ENCODE measurements around the gene SPG7.

Gene SPG7

DNA sequence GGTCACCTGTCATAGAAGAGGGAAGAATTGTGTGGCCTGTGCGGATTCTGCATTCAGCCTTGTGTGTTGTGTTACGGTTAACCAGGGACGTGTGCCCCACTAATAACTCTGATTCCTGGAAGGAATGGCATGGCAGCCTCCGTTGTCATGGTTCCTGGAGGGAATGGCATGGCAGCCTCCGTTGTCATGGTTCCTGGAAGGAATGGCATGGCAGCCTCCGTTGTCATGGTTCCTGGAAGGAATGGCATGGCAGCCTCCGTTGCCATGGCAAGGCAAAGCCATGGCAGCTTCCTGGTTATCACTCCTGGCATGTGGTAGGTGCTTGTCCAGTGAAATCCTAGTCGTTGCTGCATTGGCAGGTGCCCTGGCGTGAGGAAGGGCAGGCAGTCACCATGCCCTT is 8.9 kb downstream of the SPG7 start:
- no peak for DNase-seq

DNA sequence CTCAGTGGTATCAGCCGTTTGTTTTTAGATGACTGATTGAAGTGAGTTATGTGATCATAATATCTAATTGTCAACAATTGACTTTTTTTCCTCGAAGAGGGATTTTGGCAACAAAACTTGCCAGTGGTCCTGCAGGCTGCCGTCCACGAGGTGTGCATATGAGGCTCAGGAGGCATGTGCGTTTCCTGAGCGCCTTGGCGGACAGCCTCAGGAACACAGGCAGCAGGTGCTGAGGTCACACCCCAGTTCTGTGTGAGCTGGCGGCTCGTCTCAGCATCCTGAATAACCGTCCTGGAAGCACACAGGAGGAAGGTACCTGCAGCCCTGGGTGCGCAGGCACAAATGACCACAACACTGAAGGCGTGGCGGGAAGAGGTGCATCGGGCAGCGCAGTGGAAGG is 11.7 kb downstream of the SPG7 start:
- no peak for DNase-seq

GRCh38 chr16:89522287-89522686 is 14.1 kb downstream of the SPG7 start:
- DNase-seq = no peak

- DNase-seq = no peak
Measured at GRCh38 chr16:89523680-89524344, 15.6 kb downstream of the SPG7 start.

DNA sequence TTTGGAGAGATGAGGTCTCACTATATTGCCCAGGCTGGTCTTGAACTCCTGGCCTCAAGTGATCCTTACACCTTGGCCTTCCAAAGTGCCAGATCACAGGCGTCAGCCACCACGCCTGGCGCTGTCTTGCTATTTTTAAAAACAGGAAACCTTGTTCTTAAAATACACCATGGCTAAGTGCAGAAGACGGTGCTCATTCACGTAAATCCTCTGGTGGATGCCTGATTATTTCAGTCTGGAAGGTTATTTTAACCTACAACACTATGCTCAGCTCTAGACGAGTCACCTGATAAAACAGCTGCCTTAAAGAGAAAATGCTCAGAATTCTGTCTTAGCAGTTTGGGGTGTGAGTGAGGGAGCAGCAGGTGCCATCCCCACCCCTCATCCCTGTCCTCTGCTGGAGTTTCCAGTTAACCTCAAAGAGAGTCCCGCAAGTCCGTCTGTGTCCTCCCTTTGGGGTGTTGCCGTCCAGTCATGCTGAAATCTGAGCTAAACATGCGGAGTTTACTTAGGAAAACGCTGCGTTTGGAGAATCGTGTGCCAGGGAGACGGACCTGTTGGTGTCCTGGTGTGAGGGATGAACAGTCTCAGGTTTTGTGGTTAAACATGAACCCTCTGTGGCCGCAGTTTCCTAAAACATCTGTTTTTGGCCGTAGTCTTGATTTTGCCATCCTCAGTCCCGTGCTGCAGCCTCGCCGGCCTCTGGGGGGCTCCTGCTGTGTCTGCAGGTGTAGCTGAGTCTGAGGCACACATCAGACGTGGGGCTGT is 17.1 kb downstream of the SPG7 start:
- no peak for DNase-seq

DNA sequence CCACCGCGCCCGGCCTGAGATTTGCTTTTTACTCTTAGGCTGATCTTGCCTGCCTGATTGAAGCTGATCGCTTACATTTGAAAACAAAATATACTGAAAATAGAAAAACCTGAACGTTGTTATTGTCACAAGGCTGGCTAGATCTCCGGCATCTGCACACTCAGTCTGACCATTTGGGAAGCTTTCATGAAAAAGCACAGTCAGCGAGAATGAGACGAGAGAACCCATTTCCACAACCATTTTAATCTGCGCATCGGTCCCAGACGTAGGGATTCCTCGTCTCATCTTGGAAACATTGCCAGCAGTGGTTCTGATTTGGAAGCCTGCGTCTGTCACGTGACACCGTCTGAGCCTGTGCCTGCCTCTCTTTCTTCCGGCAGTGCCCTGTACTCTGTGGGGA is 20.9 kb downstream of the SPG7 start:
- no peak for DNase-seq

- DNase-seq = no peak
Measured at GRCh38 chr16:89530401-89531381, 22.5 kb downstream of the SPG7 start.

DNA sequence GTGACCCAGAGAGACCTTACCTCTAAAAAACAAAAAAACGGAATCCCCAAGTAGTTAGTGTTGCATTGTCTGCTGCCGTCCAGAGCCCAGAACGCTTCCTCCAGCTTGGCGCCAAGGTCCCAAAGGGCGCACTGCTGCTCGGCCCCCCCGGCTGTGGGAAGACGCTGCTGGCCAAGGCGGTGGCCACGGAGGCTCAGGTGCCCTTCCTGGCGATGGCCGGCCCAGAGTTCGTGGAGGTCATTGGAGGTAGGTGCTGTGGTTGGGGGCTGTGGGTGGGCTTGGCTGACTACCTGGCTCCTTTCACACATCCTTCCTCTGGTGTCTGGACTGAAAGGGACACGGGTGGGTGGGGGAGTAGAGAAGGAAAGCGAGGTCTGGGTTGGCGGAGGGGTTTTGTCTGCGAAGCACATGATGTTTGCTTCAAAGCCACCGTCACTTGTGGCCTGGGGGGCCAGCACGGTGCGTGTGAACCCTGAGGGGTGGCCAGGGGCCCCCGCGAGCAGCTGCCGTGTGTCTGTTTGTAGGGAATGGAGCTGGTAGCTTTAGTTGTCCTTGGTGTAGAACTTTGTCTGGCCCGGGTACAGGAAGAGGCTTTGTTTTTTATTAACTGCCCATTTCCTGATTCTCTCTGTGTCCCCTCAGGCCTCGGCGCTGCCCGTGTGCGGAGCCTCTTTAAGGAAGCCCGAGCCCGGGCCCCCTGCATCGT is 23.8 kb downstream of the SPG7 start:
- no peak for DNase-seq

GRCh38 chr16:89534252-89534756 is 26.1 kb downstream of the SPG7 start:
- DNase-seq = peak in 7 of 14 donors; percentile 2 to 43 (median 20)

GRCh38 chr16:89536371-89536770 is 28.2 kb downstream of the SPG7 start:
- DNase-seq = no peak

GRCh38 chr16:89536886-89537548 is 28.8 kb downstream of the SPG7 start:
- peak in 11 of 14 donors; percentile 29 to 77 (median 45) for DNase-seq

- DNase-seq = peak in 4 of 14 donors; percentile 12 to 53 (median 30)
Measured at GRCh38 chr16:89537549-89537925, 29.3 kb downstream of the SPG7 start.

GRCh38 chr16:89538286-89538685 is 30.1 kb downstream of the SPG7 start:
- DNase-seq = no peak

- DNase-seq = no peak
Measured at GRCh38 chr16:89540557-89540956, 32.4 kb downstream of the SPG7 start.

DNA sequence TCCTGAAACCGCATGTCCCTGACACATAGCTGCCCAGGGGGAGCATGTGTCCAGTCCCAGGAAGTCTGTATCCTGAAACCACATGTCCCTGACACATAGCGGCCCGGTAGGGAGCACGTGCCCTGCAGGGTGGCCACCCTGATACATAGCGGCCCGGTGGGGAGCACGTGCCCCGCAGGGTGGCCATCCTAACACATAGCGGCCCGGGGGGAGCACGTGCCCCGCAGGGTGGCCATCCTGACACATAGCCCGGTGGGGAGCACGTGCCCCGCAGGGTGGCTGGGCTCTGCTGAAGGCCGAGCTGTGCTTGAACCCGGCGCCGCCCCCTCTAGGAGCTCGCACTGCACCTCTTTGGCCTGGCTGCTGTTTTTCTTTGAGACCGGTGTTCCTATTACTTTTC is 33.6 kb downstream of the SPG7 start:
- DNase-seq = no peak

GRCh38 chr16:89544113-89544512 is 35.9 kb downstream of the SPG7 start:
- DNase-seq = no peak

- no peak for DNase-seq
Measured at GRCh38 chr16:89544713-89545043, 36.5 kb downstream of the SPG7 start.

GRCh38 chr16:89545044-89545830 is 37.0 kb downstream of the SPG7 start:
- DNase-seq = no peak

GRCh38 chr16:89545831-89546574 is 37.8 kb downstream of the SPG7 start:
- no peak for DNase-seq

DNA sequence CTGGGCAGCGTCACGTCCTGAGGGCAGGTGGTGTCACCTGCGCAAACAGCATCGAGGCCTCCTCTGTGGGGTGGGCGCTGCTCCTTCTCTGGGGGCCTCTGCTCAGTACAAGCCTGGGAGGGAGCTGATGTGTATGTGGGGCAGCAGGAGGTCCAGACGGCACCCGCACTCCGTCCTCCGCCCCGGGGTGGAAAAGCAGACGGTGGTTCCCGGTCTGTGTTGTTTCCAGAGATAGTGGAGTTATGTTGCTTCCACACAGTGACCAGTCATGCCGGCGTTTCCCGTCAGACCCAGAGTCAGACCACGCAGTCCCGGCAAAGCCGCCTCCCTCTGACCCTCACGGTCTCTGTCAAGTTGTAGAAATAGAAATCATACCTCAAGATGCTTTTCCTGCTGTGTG is 38.6 kb downstream of the SPG7 start:
- no peak for DNase-seq

All from C1 segment of cervical spinal cord (tissue), 14 donors.